GM21390 (cell line): Measurements from ENCODE around the gene RNASET2.
"Not testable (repeated sequence)": the region's sequence is repeated elsewhere in the genome, so short reads cannot be mapped to it uniquely, and the experiment has no call there.

Experiments used
- ATAC-seq: cut with Tn5 transposase; IDR thresholded peaks from one replicate; pipeline ENCODE4 v1.9.1; 2021; ENCODE audit not compliant: unreplicated experiment

Gene RNASET2

GRCh38 chr6:166904101-166904746, 52.1 kb downstream of the RNASET2 start:
- ATAC-seq = no peak

- ATAC-seq = no peak
These were observed 52.9 kb downstream of the RNASET2 start for GRCh38 chr6:166903500-166903899.

- no peak for ATAC-seq
These were observed 53.3 kb downstream of the RNASET2 start for GRCh38 chr6:166903027-166903426.

- ATAC-seq = no peak
These were observed 54.1 kb downstream of the RNASET2 start for GRCh38 chr6:166902211-166902755.

GRCh38 chr6:166901626-166902025, 54.7 kb downstream of the RNASET2 start:
- ATAC-seq = no peak

- no peak for ATAC-seq
These were observed 55.3 kb downstream of the RNASET2 start for GRCh38 chr6:166900956-166901607.

GRCh38 chr6:166900130-166900708, 56.1 kb downstream of the RNASET2 start:
- ATAC-seq = no peak

- no peak for ATAC-seq
These were observed 57.4 kb downstream of the RNASET2 start for GRCh38 chr6:166898910-166899309.

GRCh38 chr6:166894614-166895013, 61.7 kb downstream of the RNASET2 start:
- not testable (repeated sequence) for ATAC-seq

GRCh38 chr6:166892472-166892871, 63.9 kb downstream of the RNASET2 start:
- ATAC-seq = not testable (repeated sequence)

GRCh38 chr6:166886773-166887172, 69.6 kb downstream of the RNASET2 start:
- ATAC-seq = not testable (repeated sequence)

GRCh38 chr6:166884958-166885357, 71.4 kb downstream of the RNASET2 start:
- not testable (repeated sequence) for ATAC-seq

- no peak for ATAC-seq
These were observed 76.8 kb downstream of the RNASET2 start for GRCh38 chr6:166879594-166879993.
